ENCODE measurements around the gene RSL24D1. TPM values are rescaled to one million over a fixed set of nuclear protein-coding genes. Genes with fewer than 3 reads are reported as not detected.

Gene RSL24D1
- total RNA-seq, 4 donors from 2014 or later: 50.1 to 103 (median 83.9) TPM

DNA sequence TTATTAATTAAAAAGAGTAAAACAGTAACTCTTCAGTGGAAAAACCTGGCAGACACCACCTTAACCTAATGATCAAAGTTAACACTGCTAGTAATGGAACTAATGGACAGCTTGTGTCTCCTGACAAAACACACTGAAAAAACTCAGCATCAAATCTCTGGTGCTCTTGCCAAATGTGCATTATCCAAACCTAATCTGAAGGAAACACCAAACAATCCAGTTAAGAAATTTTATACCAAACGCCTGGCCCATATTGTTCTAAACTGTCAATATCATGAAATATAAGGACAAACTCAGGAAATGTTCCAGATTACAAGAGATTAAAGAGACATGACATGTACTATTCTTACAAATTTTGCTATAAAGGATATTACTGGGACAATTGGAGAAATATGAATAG, 10.4 kb downstream of the RSL24D1 start:
- Histone ChIP-seq H3K4me3 (no peak overlapping the region), H3K4me1 (peaks cover 0 to 12% (median 0%) of the 10 kb centered on the region in 3 donors), H3K9me3 (no peaks in the 10 kb centered on the region), H3K27me3 (no peaks in the 10 kb centered on the region), H3K27ac (no peak overlapping the region), H3K36me3 (peaks cover 0 to 73% of the 10 kb centered on the region in 2 donors)
- no peak for ATAC-seq
- TF ChIP-seq EP300 (IDR thresholded peaks at IDR 0.05): no peak
- TF ChIP-seq POLR2A (IDR thresholded peaks at IDR 0.05): no peak
- no peak for TF ChIP-seq POLR2AphosphoS5 (IDR thresholded peaks at IDR 0.05)
- TF ChIP-seq, protein P1, sequence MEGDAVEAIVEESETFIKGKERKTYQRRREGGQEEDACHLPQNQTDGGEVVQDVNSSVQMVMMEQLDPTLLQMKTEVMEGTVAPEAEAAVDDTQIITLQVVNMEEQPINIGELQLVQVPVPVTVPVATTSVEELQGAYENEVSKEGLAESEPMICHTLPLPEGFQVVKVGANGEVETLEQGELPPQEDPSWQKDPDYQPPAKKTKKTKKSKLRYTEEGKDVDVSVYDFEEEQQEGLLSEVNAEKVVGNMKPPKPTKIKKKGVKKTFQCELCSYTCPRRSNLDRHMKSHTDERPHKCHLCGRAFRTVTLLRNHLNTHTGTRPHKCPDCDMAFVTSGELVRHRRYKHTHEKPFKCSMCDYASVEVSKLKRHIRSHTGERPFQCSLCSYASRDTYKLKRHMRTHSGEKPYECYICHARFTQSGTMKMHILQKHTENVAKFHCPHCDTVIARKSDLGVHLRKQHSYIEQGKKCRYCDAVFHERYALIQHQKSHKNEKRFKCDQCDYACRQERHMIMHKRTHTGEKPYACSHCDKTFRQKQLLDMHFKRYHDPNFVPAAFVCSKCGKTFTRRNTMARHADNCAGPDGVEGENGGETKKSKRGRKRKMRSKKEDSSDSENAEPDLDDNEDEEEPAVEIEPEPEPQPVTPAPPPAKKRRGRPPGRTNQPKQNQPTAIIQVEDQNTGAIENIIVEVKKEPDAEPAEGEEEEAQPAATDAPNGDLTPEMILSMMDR (IDR thresholded peaks at IDR 0.05): no peak
- WGBS, 2 donors (ENCODE audit: low coverage in 1 of 2): 53 to 65% methylated on average over 1 of the region's 1 CpG

DNA sequence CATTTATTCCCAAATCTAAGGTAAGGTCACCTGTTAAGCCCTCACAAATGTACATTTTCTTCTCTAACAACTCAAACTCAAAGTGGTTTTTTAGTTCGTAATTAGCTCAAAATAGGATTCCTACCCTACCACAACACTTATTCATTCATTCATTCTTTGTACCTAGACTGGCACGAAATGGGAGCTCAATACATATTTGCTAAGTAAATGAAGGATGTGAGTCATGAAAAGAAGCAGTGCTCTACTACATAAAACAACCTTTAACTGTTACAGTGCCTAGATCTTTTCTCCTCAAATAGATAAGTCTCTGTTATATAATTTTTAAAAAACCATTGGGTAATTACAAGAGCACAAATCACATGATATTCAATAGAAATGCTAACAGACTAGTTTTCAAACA, 13.1 kb downstream of the RSL24D1 start:
- ATAC-seq: no peak
- WGBS, 2 donors (ENCODE audit: low coverage in 1 of 2): 78 to 85% methylated on average over 2 of the region's 2 CpGs
- peaks cover 0 to 12% (median 0%) of the 10 kb centered on the region in 3 donors for H3K4me1 ChIP-seq
- H3K9me3 ChIP-seq: no peaks in the 10 kb centered on the region
- no peaks in the 10 kb centered on the region for H3K27me3 ChIP-seq
- H3K36me3 ChIP-seq: peaks cover 0 to 74% of the 10 kb centered on the region in 2 donors
- H3K4me3 ChIP-seq: no peak overlapping the region
- H3K27ac ChIP-seq: no peak overlapping the region
- TF ChIP-seq, protein P1 (IDR thresholded peaks at IDR 0.05): no peak
- TF ChIP-seq POLR2AphosphoS5 (IDR thresholded peaks at IDR 0.05) (no peak), EP300 (IDR thresholded peaks at IDR 0.05) (no peak), POLR2A (IDR thresholded peaks at IDR 0.05) (no peak)

DNA sequence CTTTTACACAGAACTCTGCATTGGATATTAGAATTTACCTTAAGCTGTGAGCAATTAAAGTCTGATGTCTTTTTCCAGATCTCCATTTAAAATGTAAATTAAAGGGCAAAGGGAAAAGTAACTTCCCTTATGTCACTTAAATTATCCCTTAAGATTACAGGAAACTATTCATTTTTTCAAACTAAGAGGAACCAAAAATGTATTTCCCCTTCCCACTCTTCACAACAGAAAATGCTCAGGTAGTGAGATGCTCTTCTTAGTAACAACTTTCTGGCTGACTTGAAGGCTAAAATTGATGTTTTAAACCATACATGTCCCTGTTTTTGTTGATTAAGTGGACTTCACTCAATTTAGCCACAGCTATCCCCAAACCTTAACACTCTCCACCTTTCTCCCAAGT, 17.6 kb downstream of the RSL24D1 start:
- H3K27me3 ChIP-seq: no peaks in the 10 kb centered on the region
- TF ChIP-seq EP300 (IDR thresholded peaks at IDR 0.05) (no peak), POLR2A (IDR thresholded peaks at IDR 0.05) (no peak)
- TF ChIP-seq, protein P1 (IDR thresholded peaks at IDR 0.05): no peak
- H3K4me1 ChIP-seq: peaks cover 0 to 5% (median 0%) of the 10 kb centered on the region in 3 donors
- peaks cover 0 to 79% of the 10 kb centered on the region in 2 donors for H3K36me3 ChIP-seq
- no peaks in the 10 kb centered on the region for H3K9me3 ChIP-seq
- H3K4me3 ChIP-seq: no peak overlapping the region
- no peak for ATAC-seq
- no peak overlapping the region for H3K27ac ChIP-seq

DNA sequence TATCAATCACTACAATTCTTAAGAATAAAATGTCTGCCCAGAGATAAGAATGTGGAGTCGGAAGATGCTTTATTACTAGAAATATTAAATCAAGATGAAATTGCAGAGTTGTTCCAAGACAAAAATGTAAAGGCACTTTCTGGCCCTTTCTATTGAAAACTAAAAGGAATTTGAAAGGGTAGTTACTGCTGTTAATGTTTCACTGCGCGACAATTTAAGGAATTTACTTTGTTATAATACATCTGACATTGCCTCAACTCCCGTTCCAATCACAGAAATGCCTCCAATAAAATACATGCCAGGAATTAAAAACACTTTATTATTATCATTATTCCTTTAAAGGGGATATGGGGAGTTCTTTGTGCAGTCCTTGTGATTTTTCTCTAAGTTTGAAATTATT, 26.4 kb downstream of the RSL24D1 start:
- TF ChIP-seq, protein P1 (IDR thresholded peaks at IDR 0.05): no peak
- no peak for TF ChIP-seq EP300 (IDR thresholded peaks at IDR 0.05)
- TF ChIP-seq POLR2AphosphoS5 (IDR thresholded peaks at IDR 0.05): no peak
- TF ChIP-seq POLR2A (IDR thresholded peaks at IDR 0.05): no peak
- Histone ChIP-seq H3K9me3 (no peaks in the 10 kb centered on the region), H3K27me3 (no peaks in the 10 kb centered on the region), H3K4me3 (no peak overlapping the region), H3K36me3 (peaks cover 0 to 6% of the 10 kb centered on the region in 2 donors), H3K4me1 (no peaks in the 10 kb centered on the region), H3K27ac (no peak overlapping the region)
- no peak for ATAC-seq
- WGBS, 2 donors (ENCODE audit: low coverage in 1 of 2): 38 to 47% methylated on average over 4 of the region's 4 CpGs

DNA sequence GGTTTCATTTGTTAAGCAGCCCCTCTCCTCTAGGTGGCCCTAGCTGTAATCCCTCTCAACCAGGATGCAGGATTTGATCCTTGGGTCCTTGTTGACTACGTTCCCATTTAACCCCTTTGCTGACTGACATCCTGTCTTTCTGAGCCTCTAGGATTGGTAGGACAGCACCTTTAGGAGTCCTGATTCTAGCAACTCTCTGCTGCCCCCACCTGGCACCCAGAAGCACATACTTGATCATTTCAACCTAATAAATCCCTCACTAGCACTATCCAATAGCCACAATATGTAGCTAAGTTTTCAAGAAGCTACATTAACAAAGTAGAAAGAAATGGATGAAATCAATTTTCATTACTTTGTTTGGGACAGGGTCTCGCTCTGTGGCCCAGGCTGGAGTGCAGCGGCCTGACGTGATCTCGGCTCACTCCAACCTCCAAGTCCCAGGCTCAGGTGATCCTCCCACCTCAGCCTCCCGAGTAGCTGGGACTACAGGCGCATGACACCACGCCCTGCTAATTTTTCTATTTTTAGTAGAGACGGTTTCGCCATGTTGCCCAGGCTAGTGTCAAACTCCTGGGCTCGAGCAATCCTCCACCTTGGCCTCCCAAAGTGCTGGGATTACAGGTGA, 28.3 kb downstream of the RSL24D1 start:
- H3K36me3 ChIP-seq: no peaks in the 10 kb centered on the region
- 52 to 63% methylated on average over 6 to 10 of the region's 11 CpGs for WGBS, 2 donors (ENCODE audit: low coverage in 1 of 2)
- no peak for ATAC-seq

More for the DNA sequence above, 28.3 kb downstream of the RSL24D1 start:
- TF ChIP-seq, protein P1 (IDR thresholded peaks at IDR 0.05): peak; percentile 31 to 61 (median 38)
- no peak for TF ChIP-seq POLR2A (IDR thresholded peaks at IDR 0.05)
- Histone ChIP-seq H3K27ac (no peak overlapping the region), H3K4me1 (no peaks in the 10 kb centered on the region), H3K27me3 (no peaks in the 10 kb centered on the region), H3K9me3 (no peaks in the 10 kb centered on the region), H3K4me3 (no peak overlapping the region)
